Body of pancreas (tissue), 4 donors: Measurements from ENCODE around the gene SPTBN1. TPM values are rescaled to one million over a fixed set of nuclear protein-coding genes. Genes with fewer than 3 reads are reported as not detected.

Experiments
- ATAC-seq: fragments of 150-250 bp; one replicate; pipeline ENCODE4 v1.9.1; 2016
- DNase-seq, 4 donors: peaks; one replicate each; pipeline ENCODE4 v3.0.0-alpha.2; 2019
- H3K27ac ChIP-seq, 4 donors: fragments of 200-600 bp; sonication (generic); 1 replicate in 3 of 4; 2 replicates in 1 of 4; pipeline versions ENCODE4 v1.5.1 to v1.6.1; 2016 to 2019; ENCODE audit warnings: mild to moderate bottlenecking in 1 of 4, mixed read lengths in 1 of 4, moderate library complexity in 1 of 4
- H3K27me3 ChIP-seq, 2 donors: fragments of 200-600 bp; sonication (generic); one replicate each; pipeline ENCODE4 v1.6.0; 2016; ENCODE audit warnings: mild to moderate bottlenecking in 1 of 2
- H3K36me3 ChIP-seq, 2 donors: fragments of 200-600 bp; sonication (generic); replicated peaks in 1 of 2; 2 replicates each; pipeline ENCODE4 v1.5.1; 2016; ENCODE audit warnings: low read depth in 2 of 2; ENCODE audit not compliant: insufficient read depth in 1 of 2
- H3K4me1 ChIP-seq: fragments of 200-600 bp; sonication (generic); one replicate; pipeline ENCODE4 v1.6.0; 2016
- H3K4me3 ChIP-seq, 2 donors: fragments of 200-600 bp; sonication (generic); 1 replicate in 1 of 2; 2 replicates in 1 of 2; pipeline ENCODE4 v1.5.1; 2016 to 2019
- H3K9me3 ChIP-seq, 3 donors: fragments of 200-600 bp; sonication (generic); 1 replicate in 2 of 3; 2 replicates in 1 of 3; pipeline ENCODE4 v1.5.1; 2016
- POLR2A ChIP-seq, 3 donors: fragments of 450-650 bp; IDR thresholded peaks; one replicate each; pipeline ENCODE4 v1.6.1; 2016; ENCODE audit warnings: antibody characterized with exemption in 3 of 3, mild to moderate bottlenecking in 2 of 3
- WGBS, 2 donors: methylation state at CpG; one replicate each; pipeline ENCODE4 v1.1.5; 2017; 5-methylcytosine and 5-hydroxymethylcytosine counted together
- intact Hi-C: fragments of 100-400 bp; cut with DNase I; formaldehyde crosslinking; loops from one replicate; pipeline ENCODE4 v1.15.1; 2023
- total RNA-seq, 2 donors: library from RNA; depleted of rRNA; stranded (reverse); fragments of >200 nt; gene quantifications; one replicate each; pipeline ENCODE4 v1.1.0, GENCODE V29; 2016
- TF ChIP-seq, protein P1 (sequence below), 7 experiments: fragments of 450-650 bp in 4 of 7; fragments of 200-600 bp in 3 of 7; sonication (generic) in 3 of 7; IDR thresholded peaks; one replicate each; pipeline ENCODE4 v1.5.1; 2016 to 2019; ENCODE audit warnings: antibody characterized with exemption in 7 of 7

Gene SPTBN1
- total RNA-seq, 2 donors from 2014 or later, result 186 to 195 TPM

DNA sequence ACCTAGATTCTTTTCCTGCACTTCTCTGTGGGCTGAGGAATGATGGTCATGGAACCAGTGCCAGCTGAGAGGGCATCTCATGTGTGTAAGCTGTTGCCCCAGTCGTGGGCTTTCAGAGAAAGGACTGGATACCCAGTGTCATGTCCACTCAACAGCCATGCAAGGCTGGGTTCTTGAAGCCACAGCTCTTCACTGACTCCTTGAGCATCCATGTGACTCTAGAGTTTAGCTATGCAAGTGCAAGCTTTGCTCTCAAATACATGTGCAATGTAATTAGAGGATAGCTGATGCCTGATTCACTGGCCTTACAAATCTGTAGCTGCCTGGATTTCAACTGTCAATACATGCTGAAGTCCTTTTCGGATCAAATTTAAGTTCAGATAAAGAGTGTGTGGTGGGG lies 220.5 kb downstream of the SPTBN1 start:
- Histone ChIP-seq H3K27me3 (no peaks in the 10 kb centered on the region), H3K9me3 (no peaks in the 10 kb centered on the region), H3K4me1 (peaks cover 37% of the 10 kb centered on the region), H3K4me3 (no peak overlapping the region), H3K27ac (no peak overlapping the region), H3K36me3 (no peaks in the 10 kb centered on the region)
- intact Hi-C loops, result no loop called here
- WGBS, 2 donors, result 43 to 55% methylated on average over 2 of the region's 2 CpGs
- TF ChIP-seq, protein P1, sequence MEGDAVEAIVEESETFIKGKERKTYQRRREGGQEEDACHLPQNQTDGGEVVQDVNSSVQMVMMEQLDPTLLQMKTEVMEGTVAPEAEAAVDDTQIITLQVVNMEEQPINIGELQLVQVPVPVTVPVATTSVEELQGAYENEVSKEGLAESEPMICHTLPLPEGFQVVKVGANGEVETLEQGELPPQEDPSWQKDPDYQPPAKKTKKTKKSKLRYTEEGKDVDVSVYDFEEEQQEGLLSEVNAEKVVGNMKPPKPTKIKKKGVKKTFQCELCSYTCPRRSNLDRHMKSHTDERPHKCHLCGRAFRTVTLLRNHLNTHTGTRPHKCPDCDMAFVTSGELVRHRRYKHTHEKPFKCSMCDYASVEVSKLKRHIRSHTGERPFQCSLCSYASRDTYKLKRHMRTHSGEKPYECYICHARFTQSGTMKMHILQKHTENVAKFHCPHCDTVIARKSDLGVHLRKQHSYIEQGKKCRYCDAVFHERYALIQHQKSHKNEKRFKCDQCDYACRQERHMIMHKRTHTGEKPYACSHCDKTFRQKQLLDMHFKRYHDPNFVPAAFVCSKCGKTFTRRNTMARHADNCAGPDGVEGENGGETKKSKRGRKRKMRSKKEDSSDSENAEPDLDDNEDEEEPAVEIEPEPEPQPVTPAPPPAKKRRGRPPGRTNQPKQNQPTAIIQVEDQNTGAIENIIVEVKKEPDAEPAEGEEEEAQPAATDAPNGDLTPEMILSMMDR (IDR thresholded peaks at IDR 0.05), result no peak
- no peak for TF ChIP-seq POLR2A (IDR thresholded peaks at IDR 0.05)
- ATAC-seq (no peak), DNase-seq (no peak)

DNA sequence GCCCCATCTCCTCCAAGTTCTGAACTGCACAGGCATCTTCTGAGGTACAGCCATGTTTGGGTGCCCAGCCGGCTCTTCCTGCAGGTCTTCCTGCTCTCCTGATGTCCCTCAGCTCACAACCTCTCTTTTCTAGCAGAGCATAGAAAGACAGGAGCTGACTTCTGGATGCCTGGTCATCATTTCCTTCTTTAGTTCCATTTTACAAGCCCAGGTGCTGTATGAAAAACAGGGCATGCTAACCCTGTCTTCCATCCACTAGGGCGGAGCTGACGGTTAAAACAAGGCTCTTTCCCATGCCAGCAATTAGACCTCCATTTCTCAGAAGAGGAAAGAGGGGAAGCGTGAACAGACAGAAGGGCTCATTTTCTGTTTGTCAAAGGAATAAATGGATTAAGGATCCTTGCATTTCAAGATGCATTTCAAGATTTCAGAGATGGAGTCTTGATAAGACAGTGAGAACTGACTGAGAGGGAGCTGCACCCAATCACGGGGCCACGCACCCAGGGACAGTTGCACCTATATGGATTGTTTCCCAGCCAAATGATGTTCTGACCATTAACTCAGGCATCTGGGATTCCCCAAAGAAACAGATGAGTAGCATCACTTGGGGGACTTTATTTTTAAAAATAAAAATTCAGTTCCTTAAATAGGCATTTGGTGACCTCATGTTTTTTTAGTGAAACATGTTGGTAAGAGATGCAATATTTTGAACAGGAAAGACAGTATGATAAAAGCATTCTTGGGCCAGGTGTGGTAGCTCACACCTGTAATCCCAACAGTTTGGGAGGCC lies 221.5 kb downstream of the SPTBN1 start:
- Histone ChIP-seq H3K9me3 (no peaks in the 10 kb centered on the region), H3K27ac (no peak overlapping the region), H3K4me1 (peaks cover 34% of the 10 kb centered on the region), H3K27me3 (no peaks in the 10 kb centered on the region), H3K4me3 (no peak overlapping the region), H3K36me3 (no peaks in the 10 kb centered on the region)
- no peak for DNase-seq
- TF ChIP-seq, protein P1 (IDR thresholded peaks at IDR 0.05), result no peak
- ATAC-seq, result no peak
- intact Hi-C loops, result no loop called here
- 88 to 97% methylated on average over 6 of the region's 6 CpGs for WGBS, 2 donors

DNA sequence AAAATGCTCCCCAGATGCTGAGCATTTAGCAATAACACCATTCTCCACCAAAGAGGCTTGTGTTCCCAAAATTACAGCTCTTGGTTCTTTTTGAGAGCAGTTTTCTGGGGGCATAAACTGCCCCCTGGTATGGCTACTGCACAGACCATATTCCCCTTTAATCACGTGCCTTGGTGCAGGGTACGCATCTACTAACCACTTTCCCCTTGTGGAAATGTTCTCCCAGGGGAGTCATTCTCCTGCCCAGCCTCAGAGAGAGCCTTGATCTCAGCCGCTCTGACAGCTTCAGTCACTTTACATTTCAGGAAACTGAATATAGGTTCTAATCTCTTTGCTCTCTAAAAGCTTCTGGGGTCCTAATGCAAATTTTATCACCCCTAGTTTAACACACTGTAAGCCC lies 222.6 kb downstream of the SPTBN1 start:
- H3K27ac ChIP-seq, result no peak overlapping the region
- intact Hi-C loops, result no loop called here
- H3K4me1 ChIP-seq, result peaks cover 24% of the 10 kb centered on the region
- no peaks in the 10 kb centered on the region for H3K9me3 ChIP-seq
- DNase-seq (no peak), ATAC-seq (no peak)
- 80 to 90% methylated on average over 3 of the region's 3 CpGs for WGBS, 2 donors
- TF ChIP-seq, protein P1 (IDR thresholded peaks at IDR 0.05), result no peak
- TF ChIP-seq POLR2A (IDR thresholded peaks at IDR 0.05), result no peak
- H3K4me3 ChIP-seq, result no peak overlapping the region
- H3K27me3 ChIP-seq, result no peaks in the 10 kb centered on the region
- no peaks in the 10 kb centered on the region for H3K36me3 ChIP-seq

DNA sequence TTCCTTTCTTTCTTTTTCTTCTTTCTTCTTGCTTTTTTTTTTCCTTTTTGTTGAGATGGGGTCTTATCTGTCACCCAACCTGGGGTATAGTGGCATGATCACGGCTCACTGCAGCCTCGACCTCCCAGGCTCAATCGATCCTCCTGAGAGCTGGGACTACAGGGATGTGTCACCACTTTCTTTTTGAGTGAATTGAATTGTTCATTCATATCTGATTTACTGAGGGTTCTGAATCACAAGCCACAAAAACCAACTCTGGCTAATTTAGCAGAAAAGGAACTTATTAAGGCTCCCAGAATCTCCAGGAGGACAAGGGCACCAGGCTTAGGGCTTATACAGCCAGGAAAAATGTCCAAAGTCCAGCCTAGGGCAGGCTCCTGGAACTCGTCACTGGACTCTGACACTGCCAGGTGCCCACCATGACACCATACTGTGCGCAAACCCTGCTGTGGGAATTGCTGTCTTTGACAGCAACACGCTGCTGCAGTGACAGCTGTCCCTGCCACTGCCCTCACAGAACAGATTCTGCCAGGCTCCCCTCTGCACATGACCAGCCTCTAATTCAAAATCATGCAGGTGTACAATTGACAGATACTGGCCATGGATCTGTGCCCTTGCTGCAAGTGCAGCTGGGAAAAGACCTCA lies 224.4 kb downstream of the SPTBN1 start:
- no peak for DNase-seq
- Histone ChIP-seq H3K36me3 (no peaks in the 10 kb centered on the region), H3K4me3 (no peak overlapping the region), H3K27ac (no peak overlapping the region), H3K27me3 (no peaks in the 10 kb centered on the region), H3K9me3 (no peaks in the 10 kb centered on the region), H3K4me1 (peaks cover 7% of the 10 kb centered on the region)
- intact Hi-C loops, result no loop called here
- TF ChIP-seq POLR2A (IDR thresholded peaks at IDR 0.05), result no peak
- TF ChIP-seq, protein P1 (IDR thresholded peaks at IDR 0.05), result no peak
- ATAC-seq, result no peak
- 67 to 69% methylated on average over 3 to 6 of the region's 6 CpGs for WGBS, 2 donors
